SIG-M5 (cell line): ENCODE results near the gene GNB1.

Source experiments
- DNase-seq: peaks from one replicate; lab custom pipeline; 2025; lab: John Stamatoyannopoulos, UW

Gene GNB1

GRCh38 chr1:1910033-1910465 lies 19.2 kb upstream of the GNB1 start:
- DNase-seq: no peak

GRCh38 chr1:1908506-1908791 lies 17.6 kb upstream of the GNB1 start:
- DNase-seq: no peak

- no peak for DNase-seq
Observed at GRCh38 chr1:1907098-1907736, 16.3 kb upstream of the GNB1 start.

- no peak for DNase-seq
Observed at GRCh38 chr1:1906185-1907097, 15.6 kb upstream of the GNB1 start.

GRCh38 chr1:1903224-1903623 lies 12.3 kb upstream of the GNB1 start:
- DNase-seq: no peak

- no peak for DNase-seq
Observed at GRCh38 chr1:1901641-1902294, 10.9 kb upstream of the GNB1 start.

GRCh38 chr1:1900883-1901640 lies 10.2 kb upstream of the GNB1 start:
- no peak for DNase-seq

GRCh38 chr1:1899967-1900327 lies 9.1 kb upstream of the GNB1 start:
- DNase-seq: no peak

- no peak for DNase-seq
Observed at GRCh38 chr1:1899266-1899966, 8.5 kb upstream of the GNB1 start.

- DNase-seq: no peak
Observed at GRCh38 chr1:1898246-1898933, 7.5 kb upstream of the GNB1 start.

GRCh38 chr1:1895456-1896336 lies 4.8 kb upstream of the GNB1 start:
- no peak for DNase-seq

- no peak for DNase-seq
Observed at GRCh38 chr1:1895060-1895418, 4.2 kb upstream of the GNB1 start.

GRCh38 chr1:1894354-1895059 lies 3.6 kb upstream of the GNB1 start:
- DNase-seq: no peak

- DNase-seq: no peak
Observed at GRCh38 chr1:1893997-1894353, 3.1 kb upstream of the GNB1 start.

GRCh38 chr1:1893291-1893985 lies 2.6 kb upstream of the GNB1 start:
- DNase-seq: no peak

- DNase-seq: no peak
Observed at GRCh38 chr1:1892763-1893120, 1.9 kb upstream of the GNB1 start.

GRCh38 chr1:1892079-1892762 lies 1.3 kb upstream of the GNB1 start:
- DNase-seq: no peak

GRCh38 chr1:1891349-1892078 lies 627 bp upstream of the GNB1 start:
- no peak for DNase-seq
